Aorta (tissue), 5 donors: ENCODE results near the gene RBMS2. TPM values are rescaled to one million over a fixed set of nuclear protein-coding genes. Genes with fewer than 3 reads are reported as not detected.
A peak's percentile ranks its signal among the peaks of the same experiment; 100 is the strongest.

ENCODE experiments used
- ATAC-seq: fragments of 200-7000 bp; cut with Tn5 transposase; one replicate; pipeline ENCODE4 v1.9.1; 2022; ENCODE audit warnings: moderate library complexity; ENCODE audit not compliant: low FRiP score
- DNase-seq, 2 donors: peaks; one replicate each; pipeline ENCODE4 v3.0.0-alpha.2; 2020
- H3K27ac ChIP-seq, 2 donors: one replicate each; pipeline ENCODE4 v1.5.1; 2013; ENCODE audit warnings: low read length in 2 of 2, mild to moderate bottlenecking in 2 of 2, moderate library complexity in 2 of 2, control low read depth in 1 of 2, inconsistent platforms in 1 of 2, low read depth in 1 of 2
- H3K27me3 ChIP-seq, 2 donors: one replicate each; pipeline ENCODE4 v1.6.1; 2013; ENCODE audit warnings: control low read depth in 1 of 2, low read length in 1 of 2, mild to moderate bottlenecking in 1 of 2, moderate library complexity in 1 of 2; ENCODE audit not compliant: insufficient read depth in 2 of 2, control insufficient read depth in 1 of 2
- H3K36me3 ChIP-seq, 2 donors: one replicate each; pipeline ENCODE4 v1.6.1; 2013; ENCODE audit warnings: control low read depth in 1 of 2, low read length in 1 of 2, mild to moderate bottlenecking in 1 of 2; ENCODE audit not compliant: insufficient read depth in 2 of 2, control insufficient read depth in 1 of 2
- H3K4me1 ChIP-seq, 2 donors: one replicate each; pipeline ENCODE4 v1.6.1; 2013; ENCODE audit warnings: low read length in 2 of 2, control low read depth in 1 of 2, mild to moderate bottlenecking in 1 of 2, moderate library complexity in 1 of 2; ENCODE audit not compliant: insufficient read depth in 2 of 2, control insufficient read depth in 1 of 2
- H3K4me3 ChIP-seq, 2 donors: one replicate each; pipeline ENCODE4 v1.5.1; 2013; ENCODE audit warnings: low read length in 2 of 2, control low read depth in 1 of 2, mild to moderate bottlenecking in 1 of 2
- H3K9me3 ChIP-seq: one replicate; pipeline ENCODE4 v1.6.1; 2013; ENCODE audit warnings: mild to moderate bottlenecking, low read length; ENCODE audit not compliant: control insufficient read depth
- WGBS, 2 donors: extraction: QIAGEN DNeasy Blood & Tissue Kit; methylation state at CpG; one replicate each; pipeline ENCODE4 v1.1.7; 2013; 5-methylcytosine and 5-hydroxymethylcytosine counted together
- intact Hi-C, 2 donors: fragments of 100-400 bp; cut with DNase I; formaldehyde crosslinking; loops; one replicate each; pipeline versions ENCODE4 v1.14.2 to v1.15.0; 2022
- polyA plus RNA-seq, 2 donors: library from polyadenylated mRNA; stranded (reverse); fragments of 200-250 nt; gene quantifications; one replicate each; pipeline ENCODE4 v1.2.3, GENCODE V29; 2013
- total RNA-seq, 2 donors: library from RNA; stranded (reverse); fragmentation: NEBNext Ultra II Directional; extraction: Animal tissue kit (Norgen Biotek cat#: 25700); gene quantifications; one replicate each; pipeline ENCODE4 v1.2.1, GENCODE V29; 2021
- donor health status: healthy with polysubstance abuse.
- donor health status: Bipolar disorder and iron deficiency.
- donor health status: DM: no; HTN: no; CAD: no.
- donor health status: DM: no; HTN: no; CAD: no.
- donor health status: DM: yes; HTN: yes; CAD: no.

Gene RBMS2
- total and polyA plus RNA-seq, 4 donors = 12.5 to 72.0 (median 42.8) TPM

DNA sequence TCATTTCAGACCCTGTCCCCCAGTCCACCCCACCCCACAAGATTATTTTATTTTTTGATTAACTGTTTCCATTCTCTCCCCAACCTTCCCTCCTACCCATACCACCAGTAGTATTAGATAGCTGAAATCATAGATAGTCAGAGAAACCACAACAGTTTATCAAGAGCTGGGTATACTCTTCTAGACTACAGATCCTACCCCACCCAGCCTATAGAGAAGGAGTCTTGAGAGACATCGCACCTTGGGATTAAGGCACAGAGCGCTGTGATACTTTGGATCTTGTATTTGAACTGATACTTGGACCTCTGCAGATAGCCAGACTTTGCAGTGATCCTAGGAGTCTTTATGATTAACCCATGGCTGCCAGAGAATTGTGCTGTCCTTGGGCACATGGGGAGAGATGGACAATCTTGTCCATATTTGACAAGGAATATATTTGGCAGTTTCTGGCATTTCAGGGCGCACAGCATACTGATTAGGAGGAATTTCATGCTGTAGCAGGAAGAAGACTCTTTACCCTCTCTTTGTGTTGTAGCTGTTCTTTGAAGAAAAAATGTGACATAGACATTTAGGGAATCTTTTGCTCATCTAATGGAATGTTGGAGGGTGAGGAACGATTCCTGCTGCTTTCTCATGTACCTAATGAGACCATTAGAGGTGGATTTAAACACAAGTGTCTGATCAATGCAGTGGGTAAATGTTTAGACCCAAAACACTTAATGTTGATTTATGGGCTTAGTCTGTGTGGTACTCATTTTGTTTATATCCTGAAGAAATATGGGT is 982 bp downstream of the RBMS2 start:
- peak overlapping the region; percentile 85 to 98 for H3K4me3 ChIP-seq
- H3K4me1 ChIP-seq = peaks cover 0 to 6% of the 10 kb centered on the region in 2 donors
- no peak for ATAC-seq

DNA sequence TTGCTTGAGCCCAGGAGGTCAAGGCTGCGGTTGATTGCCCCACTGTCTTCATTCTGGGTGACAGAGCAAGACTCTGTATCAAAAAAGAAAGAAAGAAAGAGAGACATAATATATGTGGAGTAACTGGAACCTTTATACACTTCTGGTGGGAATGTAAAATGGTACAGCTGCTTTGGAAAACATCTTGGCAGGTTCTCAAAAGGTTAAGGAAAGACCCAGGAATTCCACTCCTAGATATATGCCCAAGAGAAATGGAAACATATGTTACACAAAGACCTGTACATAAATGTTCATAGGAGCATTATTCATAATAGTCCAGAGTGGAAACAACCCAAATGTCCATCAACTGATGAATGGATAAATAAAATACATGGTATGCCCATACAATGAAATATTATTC is 7.2 kb downstream of the RBMS2 start:
- intact Hi-C loops = no loop called here
- no peak for DNase-seq
- WGBS, 2 donors = 67 to 77% methylated on average over 1 of the region's 1 CpG
- no peak for ATAC-seq
- no peaks in the 10 kb centered on the region for H3K9me3 ChIP-seq
- H3K4me3 ChIP-seq = no peak overlapping the region
- H3K27me3 ChIP-seq = no peaks in the 10 kb centered on the region
- H3K4me1 ChIP-seq = peaks cover 0 to 6% of the 10 kb centered on the region in 2 donors
- H3K27ac ChIP-seq = no peak overlapping the region
- H3K36me3 ChIP-seq = no peaks in the 10 kb centered on the region

More for the DNA sequence above, 982 bp downstream of the RBMS2 start:
- no peak for DNase-seq
- H3K27ac ChIP-seq = peak overlapping the region; percentile 64 to 89
- no peaks in the 10 kb centered on the region for H3K9me3 ChIP-seq
- no peaks in the 10 kb centered on the region for H3K36me3 ChIP-seq
- 0 to 2% methylated on average over 4 of the region's 4 CpGs for WGBS, 2 donors
- H3K27me3 ChIP-seq = no peaks in the 10 kb centered on the region
- intact Hi-C loops = loop anchor here in 1 of 2 donors (5.0 kb wide), 1 partner anchor 110 kb away; the partner anchor contains the start of gene BAZ2A

DNA sequence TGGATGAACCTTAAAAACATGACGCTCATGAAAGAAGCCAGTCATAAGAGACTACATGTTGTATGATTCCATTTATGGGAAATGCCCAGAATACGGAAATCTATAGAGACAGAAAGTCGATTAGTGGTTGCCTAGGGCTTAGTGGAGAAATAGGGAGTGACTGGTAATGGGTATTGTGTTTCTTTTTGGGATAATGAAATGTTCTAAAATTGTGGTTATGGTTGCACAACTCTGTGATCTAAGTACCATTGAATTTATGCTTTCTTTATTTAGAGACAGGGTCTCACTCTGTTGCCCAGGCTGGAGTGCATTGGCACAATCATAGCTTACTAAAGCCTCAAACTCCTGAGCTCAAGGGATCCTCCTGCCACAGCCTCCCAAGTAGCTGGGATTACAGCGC is 8.0 kb downstream of the RBMS2 start:
- ATAC-seq = no peak
- Histone ChIP-seq H3K27ac (no peak overlapping the region), H3K4me3 (no peak overlapping the region), H3K27me3 (no peaks in the 10 kb centered on the region), H3K36me3 (no peaks in the 10 kb centered on the region), H3K9me3 (no peaks in the 10 kb centered on the region), H3K4me1 (peaks cover 0 to 4% of the 10 kb centered on the region in 2 donors)
- intact Hi-C loops = no loop called here
- DNase-seq = no peak
- WGBS, 2 donors = 92 to 95% methylated on average over 4 of the region's 4 CpGs

DNA sequence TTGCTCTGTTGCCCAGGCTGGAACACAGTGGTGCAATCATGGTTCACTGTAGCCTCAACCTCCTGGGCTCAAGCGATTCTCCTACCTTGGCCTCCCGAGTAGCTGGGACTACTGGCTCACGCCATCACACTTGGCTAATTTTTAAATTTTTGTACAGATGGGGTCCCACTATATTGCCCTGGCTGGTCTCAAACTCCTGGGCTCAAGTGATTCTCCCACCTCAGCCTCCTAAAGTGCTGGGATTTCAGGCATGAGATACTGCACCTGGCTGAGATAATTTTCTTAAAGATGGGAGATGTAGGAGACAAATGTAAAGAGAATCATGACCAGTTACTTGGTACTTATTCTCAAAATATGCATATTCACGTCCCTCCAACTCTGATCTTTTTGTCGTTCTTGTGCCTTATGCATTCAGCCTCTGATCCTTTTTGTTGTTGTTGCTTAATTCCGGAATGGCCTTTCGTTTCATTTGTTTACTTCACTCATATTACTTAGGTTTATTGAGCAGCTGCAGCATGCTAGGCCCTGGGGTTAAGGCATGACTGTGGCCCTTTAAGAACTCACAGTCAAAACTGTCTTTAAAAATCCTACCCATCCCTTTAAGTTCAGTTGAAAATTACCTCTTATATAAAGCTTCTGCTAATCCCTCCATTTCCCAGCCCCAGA is 8.9 kb downstream of the RBMS2 start:
- peaks cover 0 to 4% of the 10 kb centered on the region in 2 donors for H3K4me1 ChIP-seq
- intact Hi-C loops = no loop called here

DNA sequence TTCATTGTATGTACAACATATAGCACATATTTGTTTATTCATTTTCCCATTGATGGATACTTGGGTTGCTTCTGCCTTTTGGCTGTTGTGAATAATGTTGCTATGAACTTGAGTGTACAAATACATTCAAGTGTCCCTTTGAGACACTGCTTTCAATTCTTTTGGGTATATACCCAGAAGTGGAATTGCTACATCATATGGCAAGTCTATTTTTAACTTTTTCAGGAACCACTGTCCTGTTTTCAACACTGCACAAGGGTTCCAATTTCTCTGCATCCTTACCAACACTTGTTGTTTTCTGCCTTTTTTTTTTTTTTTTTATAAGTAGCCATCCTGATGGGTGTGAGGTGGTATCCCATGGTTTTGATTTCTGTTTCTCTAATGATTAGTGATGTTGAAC is 15.9 kb downstream of the RBMS2 start:
- Histone ChIP-seq H3K27me3 (no peaks in the 10 kb centered on the region), H3K4me3 (no peak overlapping the region), H3K27ac (no peak overlapping the region), H3K9me3 (no peaks in the 10 kb centered on the region), H3K4me1 (no peaks in the 10 kb centered on the region), H3K36me3 (no peaks in the 10 kb centered on the region)
- intact Hi-C loops = no loop called here
- ATAC-seq = no peak
- DNase-seq = no peak

More for the DNA sequence above, 8.9 kb downstream of the RBMS2 start:
- 79 to 80% methylated on average over 7 of the region's 7 CpGs for whole genome bisulfite sequencing, 2 donors
- H3K27me3 ChIP-seq = no peaks in the 10 kb centered on the region
- no peak overlapping the region for H3K4me3 ChIP-seq
- no peak for ATAC-seq
- no peak for DNase-seq
- H3K27ac ChIP-seq = no peak overlapping the region
- H3K36me3 ChIP-seq = no peaks in the 10 kb centered on the region
- H3K9me3 ChIP-seq = no peaks in the 10 kb centered on the region

DNA sequence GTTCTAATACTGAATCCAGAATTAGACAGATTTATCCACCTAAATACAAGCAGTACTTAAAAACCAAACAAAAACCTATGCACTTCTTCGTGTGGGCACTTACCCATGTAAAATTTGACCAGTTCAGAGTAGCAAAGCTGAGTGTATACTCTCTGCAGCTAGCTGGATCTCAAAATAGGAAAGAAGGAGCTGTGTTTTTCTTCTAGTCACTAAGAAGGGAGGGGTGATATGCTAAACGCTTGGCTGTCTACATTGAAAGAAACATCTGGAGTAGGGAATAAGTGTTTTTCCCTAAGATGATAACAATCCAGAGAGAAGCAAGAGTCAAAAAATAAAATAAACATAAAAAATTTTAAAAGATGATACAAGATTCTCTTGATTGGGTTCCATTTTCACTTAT is 20.0 kb downstream of the RBMS2 start:
- no peaks in the 10 kb centered on the region for H3K4me1 ChIP-seq
- H3K27me3 ChIP-seq = no peaks in the 10 kb centered on the region
- intact Hi-C loops = no loop called here
- 23 to 37% methylated on average over 2 of the region's 2 CpGs for WGBS, 2 donors
- no peaks in the 10 kb centered on the region for H3K36me3 ChIP-seq
- H3K4me3 ChIP-seq = no peak overlapping the region
- H3K27ac ChIP-seq = no peak overlapping the region
- ATAC-seq (no peak), DNase-seq (no peak)
- no peaks in the 10 kb centered on the region for H3K9me3 ChIP-seq

DNA sequence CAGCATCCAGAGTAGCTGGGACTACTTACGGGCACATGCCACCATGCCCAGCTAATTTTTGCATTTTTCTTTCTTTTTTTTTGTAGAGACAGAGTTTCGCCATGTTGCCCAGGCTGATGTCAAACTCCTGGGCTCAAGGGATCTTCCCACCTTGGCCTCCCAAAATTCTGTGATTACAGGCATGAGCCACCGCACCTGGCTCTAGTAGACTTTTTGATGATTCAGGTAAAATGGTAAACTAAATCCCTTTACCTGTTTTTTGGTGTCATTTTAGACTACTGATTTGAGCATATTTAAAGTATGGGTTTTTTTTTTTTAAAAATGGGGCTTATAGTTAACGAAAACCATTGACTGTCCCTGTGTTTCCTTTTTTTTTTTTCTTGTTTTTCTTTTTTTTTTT is 20.5 kb downstream of the RBMS2 start:
- Histone ChIP-seq H3K27me3 (no peaks in the 10 kb centered on the region), H3K36me3 (no peaks in the 10 kb centered on the region), H3K4me1 (no peaks in the 10 kb centered on the region), H3K4me3 (no peak overlapping the region), H3K9me3 (no peaks in the 10 kb centered on the region), H3K27ac (no peak overlapping the region)
- intact Hi-C loops = no loop called here
- WGBS, 2 donors = 92 to 98% methylated on average over 4 of the region's 4 CpGs
- ATAC-seq (no peak), DNase-seq (no peak)

DNA sequence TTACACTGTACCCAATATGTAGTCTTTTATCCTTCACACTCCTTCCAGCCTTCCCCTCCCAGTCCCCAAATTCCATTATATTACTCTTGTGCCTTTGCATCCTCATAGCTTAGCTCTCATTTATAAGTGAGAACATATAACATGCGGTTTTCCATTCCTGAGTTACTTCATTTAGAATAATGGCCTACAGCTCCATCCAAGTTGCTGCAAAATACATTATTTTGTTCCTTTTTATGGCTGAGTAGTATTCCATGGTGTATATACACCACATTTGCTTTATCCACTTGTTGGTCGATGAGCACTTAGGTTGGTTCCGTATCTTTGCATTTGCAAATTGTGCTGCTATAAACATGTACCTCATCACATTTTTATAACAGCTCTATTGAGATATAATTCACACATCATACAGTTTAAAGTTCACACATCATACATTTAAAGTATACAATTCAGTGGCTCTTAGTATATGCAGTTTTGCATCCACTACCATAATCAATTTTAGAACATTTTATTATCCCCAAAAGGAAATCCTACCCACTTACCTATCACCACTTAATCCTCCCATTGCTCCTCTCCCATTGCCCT is 23.5 kb downstream of the RBMS2 start:
- no peak overlapping the region for H3K4me3 ChIP-seq
- H3K27ac ChIP-seq = no peak overlapping the region
- no peaks in the 10 kb centered on the region for H3K36me3 ChIP-seq
- no peaks in the 10 kb centered on the region for H3K27me3 ChIP-seq
- WGBS, 2 donors = 93 to 95% methylated on average over 3 of the region's 3 CpGs
- H3K4me1 ChIP-seq = no peaks in the 10 kb centered on the region
- H3K9me3 ChIP-seq = no peaks in the 10 kb centered on the region
- ATAC-seq = no peak
- no peak for DNase-seq
- intact Hi-C loops = no loop called here
